HK-2 (cell line): ENCODE data around the gene FRMD4B.

Experiments used
- DNase-seq: peaks from one replicate; pipeline ENCODE4 v3.0.0-alpha.2; 2018; ENCODE audit not compliant: unreplicated experiment

The FRMD4B gene

GRCh38 chr3:69126999-69127398 lies 258.9 kb downstream of the FRMD4B start:
- DNase-seq = no peak

GRCh38 chr3:69126216-69126615 lies 259.7 kb downstream of the FRMD4B start:
- DNase-seq = no peak

GRCh38 chr3:69122403-69122802 lies 263.5 kb downstream of the FRMD4B start, which contains the start of gene LMOD3:
TSS of gene LMOD3 (minus strand) at chr3:69122595. CDS start at chr3:69122386, 209 bp downstream.
- no peak for DNase-seq

GRCh38 chr3:69121950-69122349 lies 263.9 kb downstream of the FRMD4B start:
- DNase-seq = no peak

GRCh38 chr3:69121513-69121912 lies 264.4 kb downstream of the FRMD4B start:
- DNase-seq = no peak

DNA sequence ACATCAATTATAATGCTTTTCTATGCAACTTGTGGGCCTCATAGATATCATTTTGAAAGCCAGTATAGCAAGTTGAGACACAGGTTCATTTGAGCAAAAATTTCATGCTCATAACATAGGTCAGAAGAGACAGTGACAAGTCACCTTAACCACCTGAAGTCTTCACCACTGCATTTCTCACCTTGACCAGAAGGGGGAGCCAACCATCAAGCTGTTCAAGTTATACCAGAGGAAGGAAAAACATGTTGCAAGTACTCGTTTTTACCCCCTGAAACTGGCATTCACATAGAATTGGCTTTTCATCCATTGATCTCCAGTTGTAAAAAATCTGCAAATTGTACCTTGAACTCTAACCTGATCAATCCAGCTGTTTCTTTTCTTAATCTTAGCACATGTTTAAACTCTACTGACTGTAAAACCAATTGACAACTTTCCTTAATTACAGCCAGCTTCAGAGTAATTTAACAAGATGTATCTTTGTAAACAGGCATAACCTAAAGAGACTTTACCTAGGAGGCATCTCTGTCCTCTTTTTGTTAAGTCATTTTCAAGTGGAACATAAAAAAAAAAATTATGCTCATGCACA lies 264.9 kb downstream of the FRMD4B start:
- peak; percentile 63 for DNase-seq
